ENCODE results near the gene NPAS1. TPM values are rescaled to one million over a fixed set of nuclear protein-coding genes. Genes with fewer than 3 reads are reported as not detected.
"Not testable (repeated sequence)": the region's sequence is repeated elsewhere in the genome, so short reads cannot be mapped to it uniquely, and the experiment has no call there.

Gene NPAS1
- total RNA-seq, 2 experiments from 2014 or later, result not detected

DNA sequence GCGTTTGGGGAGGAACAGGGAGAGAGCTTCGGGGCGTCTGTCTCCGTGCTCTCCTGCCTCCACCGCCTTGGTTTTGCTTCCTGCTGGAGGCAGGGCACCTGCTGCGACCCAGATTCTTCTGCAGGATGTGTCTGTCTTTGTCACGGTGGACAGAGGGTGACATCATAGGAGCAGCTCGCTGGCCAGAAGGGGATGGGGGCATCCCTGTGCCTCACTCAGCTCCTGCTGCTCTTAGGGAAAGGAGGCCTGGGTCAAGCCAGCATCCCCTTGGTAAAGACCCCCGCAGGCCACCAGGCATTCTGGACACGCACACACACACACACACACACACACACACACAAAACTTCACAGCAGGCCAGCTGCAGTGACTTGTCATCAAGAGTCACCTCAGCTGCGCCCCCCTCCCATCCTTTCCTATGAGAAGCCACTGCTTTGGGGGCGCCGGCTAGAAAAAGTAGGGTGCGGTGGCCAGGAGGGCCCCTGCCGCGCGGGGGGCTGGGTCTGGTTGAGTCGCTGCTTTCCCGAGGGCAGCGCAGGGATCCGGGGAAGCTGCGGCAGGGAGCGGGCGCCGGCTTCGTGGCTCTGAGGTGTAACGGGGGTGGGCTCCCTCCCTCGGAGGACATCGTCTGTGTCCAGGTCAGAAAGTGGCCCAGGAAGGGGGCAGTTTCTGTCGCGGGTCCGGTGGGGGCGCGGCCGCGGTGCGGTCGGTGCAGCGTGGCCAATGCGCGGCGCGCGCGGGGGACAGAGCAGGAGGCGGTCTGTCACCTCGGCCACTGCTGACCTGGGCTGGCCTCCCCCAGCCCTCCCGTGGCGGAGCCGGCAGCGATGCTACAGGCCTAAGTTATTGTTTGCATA is 15.8 kb upstream of the NPAS1 start:
- H3K27me3 Mint-ChIP-seq (ENCODE audit: low read depth), result peaks cover 33% of the 10 kb centered on the region
- ATAC-seq (no peak), DNase-seq (no peak)
- H3K9me3 Mint-ChIP-seq (ENCODE audit: insufficient read depth), result no peaks in the 10 kb centered on the region
- H3K27ac Mint-ChIP-seq, result no peak overlapping the region
- peaks cover 1% of the 10 kb centered on the region for H3K4me1 Mint-ChIP-seq (ENCODE audit: low read depth)
- CTCF ChIA-PET, result interaction anchor here (4.9 kb wide), 1 partner anchor 9 kb away, joined by 23 read pairs; no protein-coding TSS in a partner anchor
- H3K36me3 Mint-ChIP-seq (ENCODE audit: low read depth), result peaks cover 4% of the 10 kb centered on the region
- POLR2A ChIA-PET, result interaction anchor here (0.6 kb wide), 1 partner anchor 238 kb away, joined by 3 read pairs; no protein-coding TSS in a partner anchor
- no peak overlapping the region for H3K4me3 Mint-ChIP-seq

DNA sequence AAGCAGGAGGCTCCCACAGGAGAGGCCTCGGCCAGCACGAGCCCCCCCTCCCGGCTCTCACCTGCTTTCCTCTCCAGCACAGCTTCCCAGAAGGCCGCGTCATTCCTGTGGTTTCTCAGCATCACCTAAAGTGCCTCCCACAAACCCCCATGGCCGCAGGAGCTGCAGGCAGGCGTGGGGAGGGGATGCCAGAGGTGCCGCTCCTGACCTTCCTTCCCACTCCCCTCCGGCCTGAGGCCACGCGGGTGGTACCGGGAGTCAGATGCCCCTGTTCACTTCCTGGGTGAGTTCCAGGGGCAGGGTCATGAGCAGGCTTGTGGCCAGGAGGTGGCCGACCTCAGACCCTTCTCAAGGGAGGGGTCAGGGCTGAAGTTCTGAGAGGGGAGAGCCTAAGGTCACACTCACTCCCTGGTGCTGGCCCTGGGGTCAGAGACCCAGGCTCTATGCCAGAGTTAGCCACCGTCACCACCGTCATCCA is 14.4 kb upstream of the NPAS1 start:
- no peak overlapping the region for H3K4me3 Mint-ChIP-seq
- H3K9me3 Mint-ChIP-seq (ENCODE audit: insufficient read depth), result no peaks in the 10 kb centered on the region
- ChIA-PET CTCF (interaction anchor here (0.8 to 4.9 kb wide), 2 partner anchors 8 to 50 kb away, joined by 3 to 23 read pairs; no protein-coding TSS in a partner anchor), POLR2A (no interaction called here)
- peaks cover 33% of the 10 kb centered on the region for H3K27me3 Mint-ChIP-seq (ENCODE audit: low read depth)
- H3K4me1 Mint-ChIP-seq (ENCODE audit: low read depth), result peaks cover 1% of the 10 kb centered on the region
- H3K36me3 Mint-ChIP-seq (ENCODE audit: low read depth), result peaks cover 4% of the 10 kb centered on the region
- no peak overlapping the region for H3K27ac Mint-ChIP-seq
- ATAC-seq, result no peak
- no peak for DNase-seq

DNA sequence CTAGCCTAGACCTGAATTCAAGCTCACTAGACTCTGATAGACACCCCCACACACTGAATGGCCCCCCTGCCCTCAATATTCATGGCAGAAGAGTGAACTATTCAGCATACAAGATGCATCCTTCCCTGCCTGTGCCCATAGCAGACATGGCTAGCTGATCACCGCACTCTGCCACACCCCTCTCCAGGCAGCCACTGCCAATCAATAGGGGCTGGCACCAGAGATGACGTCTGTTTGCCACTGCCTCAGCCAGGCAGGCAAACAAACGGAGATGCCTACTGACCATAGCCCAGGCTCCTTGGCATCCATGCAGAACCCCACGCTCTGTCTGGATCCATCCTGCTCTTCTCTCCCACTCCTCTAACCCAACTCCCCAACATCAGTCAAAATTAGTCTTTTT is 13.8 kb upstream of the NPAS1 start:
- Mint-ChIP-seq H3K27ac (no peak overlapping the region), H3K36me3 (ENCODE audit: low read depth) (peaks cover 4% of the 10 kb centered on the region), H3K4me1 (ENCODE audit: low read depth) (peaks cover 1% of the 10 kb centered on the region), H3K9me3 (ENCODE audit: insufficient read depth) (no peaks in the 10 kb centered on the region), H3K27me3 (ENCODE audit: low read depth) (peaks cover 33% of the 10 kb centered on the region), H3K4me3 (no peak overlapping the region)
- CTCF ChIA-PET, result no interaction called here
- no peak for DNase-seq
- ATAC-seq, result peak; percentile 42
- POLR2A ChIA-PET, result no interaction called here

DNA sequence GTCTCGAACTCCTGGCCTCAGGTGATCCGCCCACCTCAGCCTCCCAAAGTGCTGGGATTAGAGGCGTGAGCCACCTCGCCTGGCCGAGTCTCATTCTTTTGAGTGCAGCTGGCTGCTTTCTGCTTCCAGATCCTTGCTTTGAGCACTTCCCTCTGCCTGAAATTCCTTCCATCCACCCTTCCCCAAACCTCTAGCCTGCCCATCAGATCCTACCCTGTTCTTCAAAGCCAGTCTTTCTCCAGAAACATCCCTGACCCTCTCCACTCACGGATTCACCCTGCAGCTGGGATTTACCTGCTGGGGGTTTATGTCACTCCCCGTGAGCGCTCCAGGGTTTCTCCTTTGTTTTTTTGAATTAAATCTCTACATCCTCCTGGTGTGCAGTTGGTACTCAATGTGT is 13.1 kb upstream of the NPAS1 start:
- ChIA-PET POLR2A (no interaction called here), CTCF (interaction anchor here (1.0 kb wide), 1 partner anchor 119 kb away, joined by 3 read pairs; no protein-coding TSS in a partner anchor)
- Mint-ChIP-seq H3K27ac (no peak overlapping the region), H3K9me3 (ENCODE audit: insufficient read depth) (no peaks in the 10 kb centered on the region), H3K4me3 (no peak overlapping the region), H3K36me3 (ENCODE audit: low read depth) (peaks cover 3% of the 10 kb centered on the region), H3K27me3 (ENCODE audit: low read depth) (peaks cover 33% of the 10 kb centered on the region), H3K4me1 (ENCODE audit: low read depth) (peaks cover 1% of the 10 kb centered on the region)
- ATAC-seq (no peak), DNase-seq (no peak)

DNA sequence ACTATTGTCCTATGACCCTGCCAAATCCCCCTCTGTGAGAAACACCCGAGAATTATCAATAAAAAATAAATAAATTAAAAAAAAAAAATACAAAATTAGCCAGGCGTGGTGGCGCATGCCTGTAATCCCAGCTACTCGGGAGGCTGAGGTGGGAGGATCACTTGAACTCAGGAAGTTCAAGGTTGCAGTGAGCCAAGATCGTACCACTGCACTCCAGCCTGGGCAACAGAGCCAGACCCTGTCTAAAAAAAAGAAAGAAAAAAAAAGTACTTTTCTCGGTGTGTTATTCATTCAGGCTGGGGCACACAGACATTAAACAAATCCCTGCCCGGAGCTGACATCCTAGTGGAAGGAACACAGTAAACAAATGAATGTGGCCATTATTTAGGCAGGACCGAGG is 9.1 kb upstream of the NPAS1 start:
- H3K4me3 Mint-ChIP-seq; H3K27ac Mint-ChIP-seq; ATAC-seq; DNase-seq; H3K36me3 Mint-ChIP-seq (ENCODE audit: low read depth); H3K4me1 Mint-ChIP-seq (ENCODE audit: low read depth); POLR2A ChIA-PET; H3K9me3 Mint-ChIP-seq (ENCODE audit: insufficient read depth): not testable (repeated sequence)
- CTCF ChIA-PET, result interaction anchor here (1.5 kb wide), 1 partner anchor 16 kb away, joined by 5 read pairs; no protein-coding TSS in a partner anchor
- peaks cover 21% of the 10 kb centered on the region for H3K27me3 Mint-ChIP-seq (ENCODE audit: low read depth)

DNA sequence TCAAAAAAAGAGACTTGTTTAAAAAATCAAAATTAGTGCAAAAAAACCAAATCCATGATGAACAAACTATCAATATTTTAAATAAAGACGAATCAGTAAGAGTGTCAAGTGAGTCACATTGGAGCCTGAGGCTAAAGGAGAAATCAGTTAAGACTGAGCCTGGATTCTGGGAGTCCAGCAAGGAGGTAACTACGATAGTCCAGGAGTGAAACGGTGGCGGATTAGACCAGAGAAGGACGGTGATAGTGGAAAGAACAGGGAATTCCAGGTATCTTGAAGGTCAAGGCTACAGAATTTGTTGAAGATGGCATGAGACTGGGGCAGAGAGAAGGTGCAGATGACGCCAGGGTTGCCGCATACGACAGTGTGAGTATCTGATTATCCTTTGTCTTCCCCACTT is 7.0 kb upstream of the NPAS1 start:
- Mint-ChIP-seq H3K4me3 (no peak overlapping the region), H3K36me3 (ENCODE audit: low read depth) (no peaks in the 10 kb centered on the region), H3K27ac (no peak overlapping the region), H3K9me3 (ENCODE audit: insufficient read depth) (no peaks in the 10 kb centered on the region), H3K27me3 (ENCODE audit: low read depth) (peaks cover 13% of the 10 kb centered on the region), H3K4me1 (ENCODE audit: low read depth) (peaks cover 10% of the 10 kb centered on the region)
- no peak for DNase-seq
- ChIA-PET POLR2A (interaction anchor here (1.2 kb wide), 2 partner anchors 101 to 231 kb away, joined by 3 to 4 read pairs; partner anchors contain the start of gene ZC3H4), CTCF (interaction anchor here (0.8 to 5.0 kb wide), 81 partner anchors 10 to 378 kb away, joined by 3 to 66 read pairs (median 5); partner anchors contain the start of genes AP2S1, SAE1 and ZC3H4)
- no peak for ATAC-seq

DNA sequence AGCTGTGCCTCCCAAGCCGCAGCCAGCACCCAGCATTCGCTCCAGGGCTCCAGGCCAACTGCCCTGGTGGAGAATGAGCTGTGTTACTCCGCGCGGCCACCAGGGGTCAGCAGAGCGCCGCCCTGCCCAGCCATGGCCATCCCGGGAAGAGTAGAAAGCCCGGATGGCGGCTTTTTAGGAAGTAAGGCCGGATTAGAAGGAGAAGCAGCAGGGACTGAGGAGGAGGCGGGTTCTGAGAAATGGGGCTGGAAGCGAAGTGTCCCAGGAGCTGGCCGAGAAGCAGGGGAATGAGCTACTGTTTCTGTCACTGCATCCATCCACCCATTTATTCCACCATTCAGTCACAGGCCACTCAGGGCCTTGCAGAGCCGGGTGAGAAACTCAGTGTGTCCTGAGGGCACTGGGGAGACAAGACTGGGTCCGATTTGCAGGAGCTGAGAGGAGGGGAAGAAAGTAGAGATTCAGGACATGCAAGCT is 6.6 kb upstream of the NPAS1 start:
- ChIA-PET POLR2A (interaction anchor here (1.2 kb wide), 2 partner anchors 101 to 231 kb away, joined by 3 to 4 read pairs; partner anchors contain the start of gene ZC3H4), CTCF (interaction anchor here (0.5 to 5.0 kb wide), 90 partner anchors 9 to 378 kb away, joined by 3 to 66 read pairs (median 4); partner anchors contain the start of genes AP2S1, SAE1 and ZC3H4)
- Mint-ChIP-seq H3K27me3 (ENCODE audit: low read depth) (peaks cover 8% of the 10 kb centered on the region), H3K4me3 (no peak overlapping the region), H3K36me3 (ENCODE audit: low read depth) (no peaks in the 10 kb centered on the region), H3K4me1 (ENCODE audit: low read depth) (peaks cover 10% of the 10 kb centered on the region), H3K9me3 (ENCODE audit: insufficient read depth) (no peaks in the 10 kb centered on the region), H3K27ac (peak overlapping the region; percentile 10)
- DNase-seq, result peak; percentile 66
- peak; percentile 81 for ATAC-seq

DNA sequence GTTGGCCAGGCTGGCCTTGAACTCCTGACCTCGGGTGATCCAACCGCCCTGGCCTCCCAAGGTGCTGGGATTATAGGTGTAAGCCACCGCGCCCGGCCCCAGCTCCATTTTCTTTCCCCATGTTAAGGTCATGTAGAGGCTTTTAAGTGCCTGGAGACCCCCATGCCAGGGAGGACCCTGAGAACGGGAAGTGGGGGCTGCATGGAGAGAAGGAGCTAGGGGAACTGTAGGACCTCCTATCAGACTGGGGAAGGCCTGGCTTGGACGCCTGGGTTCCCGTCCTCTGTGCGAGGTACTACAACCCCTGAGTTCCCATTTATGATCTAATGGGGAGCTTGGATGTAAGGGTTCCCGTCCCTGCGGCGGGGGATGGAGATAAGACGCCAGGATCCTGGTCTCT is 714 bp upstream of the NPAS1 start:
- no peak overlapping the region for H3K27ac Mint-ChIP-seq
- H3K4me1 Mint-ChIP-seq (ENCODE audit: low read depth), result peaks cover 14% of the 10 kb centered on the region
- H3K36me3 Mint-ChIP-seq (ENCODE audit: low read depth), result no peaks in the 10 kb centered on the region
- no peak overlapping the region for H3K4me3 Mint-ChIP-seq
- H3K9me3 Mint-ChIP-seq (ENCODE audit: insufficient read depth), result no peaks in the 10 kb centered on the region
- ChIA-PET CTCF (interaction anchor here (1.2 kb wide), 1 partner anchor 62 kb away, joined by 4 read pairs; no protein-coding TSS in a partner anchor), POLR2A (interaction anchor here (0.9 kb wide), 1 partner anchor 113 kb away, joined by 3 read pairs; no protein-coding TSS in a partner anchor)
- peaks cover 45% of the 10 kb centered on the region for H3K27me3 Mint-ChIP-seq (ENCODE audit: low read depth)
- ATAC-seq (no peak), DNase-seq (no peak)

DNA sequence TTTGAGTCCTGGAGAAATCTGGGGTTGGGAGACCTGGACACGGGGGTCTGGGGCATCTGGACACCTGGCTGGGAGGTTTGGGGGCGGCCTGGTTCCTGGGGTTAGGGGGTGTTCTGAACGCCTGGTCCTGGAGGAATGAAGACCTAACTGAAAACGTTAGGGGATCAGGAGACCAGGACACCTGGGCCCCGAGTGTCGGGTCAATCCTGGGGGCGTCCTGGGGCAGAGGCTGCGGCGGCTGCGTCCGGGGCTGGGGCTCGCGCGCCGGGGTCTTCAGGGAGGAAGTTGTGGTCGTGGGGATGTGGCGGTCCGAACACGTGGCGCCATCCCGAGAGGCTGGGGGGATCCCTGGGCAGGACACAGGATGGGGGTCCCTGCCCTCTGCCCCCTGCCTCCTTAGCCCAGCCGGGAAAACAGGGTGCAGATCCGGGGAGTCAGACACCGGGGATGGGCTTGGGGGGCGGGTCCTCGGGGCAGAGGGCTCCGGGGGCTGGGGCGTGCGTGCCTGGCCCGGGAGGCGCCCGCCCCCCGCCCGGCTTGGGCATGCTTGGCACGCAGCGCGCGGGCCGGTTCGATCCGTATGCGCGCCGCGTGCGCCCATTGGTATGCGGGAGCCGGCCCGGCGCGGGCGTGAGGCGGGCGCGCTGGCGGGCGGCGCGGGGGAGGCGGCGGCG is 632 bp downstream of the NPAS1 start:
- H3K4me1 Mint-ChIP-seq (ENCODE audit: low read depth), result peaks cover 14% of the 10 kb centered on the region
- POLR2A ChIA-PET, result no interaction called here
- CTCF ChIA-PET, result interaction anchor here (1.2 to 4.5 kb wide), 2 partner anchors 7 to 60 kb away, joined by 4 to 34 read pairs; no protein-coding TSS in a partner anchor
- H3K27me3 Mint-ChIP-seq (ENCODE audit: low read depth), result peaks cover 54% of the 10 kb centered on the region
- ATAC-seq (peak; percentile 35), DNase-seq (no peak)
- no peaks in the 10 kb centered on the region for H3K9me3 Mint-ChIP-seq (ENCODE audit: insufficient read depth)
- no peak overlapping the region for H3K27ac Mint-ChIP-seq
- no peak overlapping the region for H3K4me3 Mint-ChIP-seq
- H3K36me3 Mint-ChIP-seq (ENCODE audit: low read depth), result no peaks in the 10 kb centered on the region

DNA sequence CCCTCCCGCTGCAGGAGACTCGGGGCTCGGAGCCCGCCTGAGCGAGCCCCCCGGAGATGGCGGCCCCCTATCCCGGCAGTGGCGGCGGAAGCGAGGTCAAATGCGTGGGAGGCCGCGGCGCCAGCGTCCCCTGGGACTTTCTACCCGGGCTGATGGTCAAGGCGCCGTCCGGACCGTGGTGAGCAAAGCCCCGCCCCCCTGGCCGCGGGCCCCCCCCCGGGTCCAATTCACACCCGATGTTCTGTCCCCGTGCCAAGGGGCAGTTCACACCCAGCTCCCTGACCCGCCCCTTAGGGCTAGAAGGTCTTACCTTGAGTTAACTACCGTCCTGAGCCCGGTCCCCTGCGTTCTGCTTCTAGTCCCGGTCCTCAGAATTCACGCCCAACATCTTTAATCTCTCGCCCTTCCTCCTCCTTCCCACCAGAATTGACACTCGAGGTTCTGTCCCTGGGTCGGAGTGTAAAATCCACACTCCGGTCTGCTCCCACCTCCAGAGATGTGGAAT is 1.4 kb downstream of the NPAS1 start:
- no peak overlapping the region for H3K4me3 Mint-ChIP-seq
- H3K4me1 Mint-ChIP-seq (ENCODE audit: low read depth), result peaks cover 14% of the 10 kb centered on the region
- POLR2A ChIA-PET, result no interaction called here

DNA sequence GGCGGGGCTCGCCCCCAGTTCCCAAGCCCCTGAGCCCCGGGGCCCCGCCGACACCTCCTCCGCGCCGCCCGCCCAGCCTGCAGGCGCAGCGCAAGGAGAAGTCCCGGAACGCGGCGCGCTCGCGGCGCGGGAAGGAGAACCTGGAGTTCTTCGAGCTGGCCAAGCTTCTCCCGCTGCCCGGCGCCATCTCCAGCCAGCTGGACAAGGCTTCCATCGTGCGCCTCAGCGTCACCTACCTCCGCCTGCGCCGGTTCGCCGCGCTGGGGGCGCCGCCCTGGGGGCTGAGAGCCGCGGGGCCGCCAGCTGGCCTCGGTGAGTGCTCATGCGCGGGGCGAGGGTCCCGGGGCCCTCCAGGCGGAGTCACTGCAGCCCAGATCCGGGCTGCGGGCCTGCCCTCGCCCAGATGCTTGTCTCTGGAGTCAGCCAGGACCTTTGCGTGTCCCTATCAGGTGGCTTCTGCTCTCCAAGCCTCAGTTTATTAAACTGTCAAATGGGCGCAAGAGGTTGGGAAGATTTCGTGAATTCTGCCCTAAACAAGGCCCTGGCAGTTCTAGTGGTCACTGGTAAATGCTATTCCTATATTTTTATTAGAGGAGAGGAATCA is 2.0 kb downstream of the NPAS1 start:
- H3K36me3 Mint-ChIP-seq (ENCODE audit: low read depth), result no peaks in the 10 kb centered on the region
- ChIA-PET CTCF (interaction anchor here (0.6 to 4.5 kb wide), 4 partner anchors 9 to 129 kb away, joined by 3 to 34 read pairs (median 3); no protein-coding TSS in a partner anchor), POLR2A (no interaction called here)
- no peak for ATAC-seq
- peaks cover 60% of the 10 kb centered on the region for H3K27me3 Mint-ChIP-seq (ENCODE audit: low read depth)
- no peaks in the 10 kb centered on the region for H3K9me3 Mint-ChIP-seq (ENCODE audit: insufficient read depth)
- peaks cover 14% of the 10 kb centered on the region for H3K4me1 Mint-ChIP-seq (ENCODE audit: low read depth)
- no peak for DNase-seq
- no peak overlapping the region for H3K27ac Mint-ChIP-seq
- H3K4me3 Mint-ChIP-seq, result no peak overlapping the region

More for the DNA sequence above, 1.4 kb downstream of the NPAS1 start:
- H3K36me3 Mint-ChIP-seq (ENCODE audit: low read depth), result no peaks in the 10 kb centered on the region
- H3K27me3 Mint-ChIP-seq (ENCODE audit: low read depth), result peaks cover 55% of the 10 kb centered on the region
- H3K27ac Mint-ChIP-seq, result no peak overlapping the region
- no peak for DNase-seq
- CTCF ChIA-PET, result interaction anchor here (1.3 to 4.5 kb wide), 2 partner anchors 8 to 36 kb away, joined by 3 to 34 read pairs; no protein-coding TSS in a partner anchor
- H3K9me3 Mint-ChIP-seq (ENCODE audit: insufficient read depth), result no peaks in the 10 kb centered on the region
- ATAC-seq, result no peak
